Stimulated activated CD4-positive, alpha-beta T cell treated with anti-CD3 and anti-CD28 coated beads, Interleukin-2, amount 100 ng/mL, for 24 hours (primary cell): ENCODE measurements around the gene ETV3L.
"Not testable (repeated sequence)": the region's sequence is repeated elsewhere in the genome, so short reads cannot be mapped to it uniquely, and the experiment has no call there.

Source experiments
- DNase-seq, 2 donors: peaks; one replicate each; pipeline ENCODE4 v3.0.0-alpha.2; 2020

Gene ETV3L

DNA sequence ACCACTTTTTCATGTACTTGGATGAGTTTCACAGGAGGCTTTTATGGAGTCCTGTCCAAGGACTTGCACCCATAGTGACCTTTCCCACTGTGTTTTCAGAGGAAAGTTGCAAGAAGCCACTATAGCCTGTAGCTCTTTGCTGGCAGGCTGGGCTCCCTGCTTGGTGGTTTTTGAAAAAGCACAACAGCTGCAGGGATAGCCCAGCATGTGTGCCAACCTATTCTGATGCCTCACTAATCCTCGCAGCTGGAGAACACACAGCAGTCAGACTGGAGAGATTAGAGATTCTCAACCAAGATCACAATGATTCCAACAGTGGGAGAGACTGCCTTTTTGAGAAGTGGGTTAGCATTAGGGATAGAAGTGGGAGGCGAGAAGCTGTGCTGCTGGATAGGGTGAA lies 30.0 kb downstream of the ETV3L start:
- DNase-seq = no peak

DNA sequence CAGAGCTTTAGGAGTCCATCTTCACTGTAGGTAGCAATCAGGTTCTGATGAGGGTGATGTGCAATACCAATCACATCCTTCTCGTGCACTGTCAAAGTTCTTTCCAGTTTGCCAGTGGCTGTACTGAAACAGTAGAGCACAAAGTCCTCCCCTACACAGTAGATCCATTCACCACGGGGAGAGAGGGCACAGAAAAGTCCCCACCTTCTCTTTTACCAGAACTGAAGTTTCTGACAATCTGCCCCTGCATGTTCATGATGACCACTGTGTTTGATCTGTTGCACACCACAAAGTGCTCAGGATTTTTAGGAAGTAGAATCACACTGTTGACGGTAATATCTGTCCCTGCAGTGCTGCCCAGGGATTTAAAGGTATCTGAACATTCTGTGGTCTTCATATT lies 40.4 kb downstream of the ETV3L start:
- DNase-seq = not testable (repeated sequence)

DNA sequence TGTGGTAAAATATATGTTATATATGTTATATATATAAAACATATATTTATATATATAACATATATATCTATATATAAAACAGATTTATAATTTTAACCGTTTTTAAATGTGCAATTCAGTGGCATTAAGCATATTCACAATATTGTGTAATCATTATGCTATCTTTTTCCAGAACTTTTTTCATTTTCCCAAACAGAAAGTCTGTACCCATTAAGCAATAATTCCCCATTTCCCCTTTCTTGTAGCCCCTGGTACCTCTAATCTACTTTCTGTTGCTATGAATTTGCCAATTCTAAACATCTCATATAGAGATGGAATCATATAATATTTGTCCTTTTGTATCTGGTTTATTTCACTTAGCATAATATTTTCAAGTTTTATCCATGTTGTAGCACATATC lies 43.3 kb downstream of the ETV3L start:
- no peak for DNase-seq

DNA sequence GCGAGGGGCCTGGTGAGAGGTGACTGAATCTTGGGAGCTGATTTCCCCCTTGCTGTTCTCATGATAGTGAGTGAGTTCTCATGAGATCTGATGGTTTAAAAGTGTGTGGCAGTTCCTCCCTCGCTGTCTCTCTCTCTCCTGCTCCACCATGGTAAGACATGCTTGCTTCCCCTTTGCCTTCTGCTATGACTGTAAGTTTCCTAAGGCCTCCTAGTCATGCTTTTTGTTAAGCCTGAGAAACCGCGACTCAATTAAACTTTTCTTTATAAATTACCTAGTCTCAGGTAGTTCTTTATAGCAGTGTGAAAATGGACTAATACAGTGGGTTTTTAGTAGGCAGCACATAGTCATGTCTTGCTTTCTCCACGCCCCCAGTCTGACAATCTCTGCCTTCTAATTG lies 43.9 kb downstream of the ETV3L start:
- DNase-seq = not testable (repeated sequence)

DNA sequence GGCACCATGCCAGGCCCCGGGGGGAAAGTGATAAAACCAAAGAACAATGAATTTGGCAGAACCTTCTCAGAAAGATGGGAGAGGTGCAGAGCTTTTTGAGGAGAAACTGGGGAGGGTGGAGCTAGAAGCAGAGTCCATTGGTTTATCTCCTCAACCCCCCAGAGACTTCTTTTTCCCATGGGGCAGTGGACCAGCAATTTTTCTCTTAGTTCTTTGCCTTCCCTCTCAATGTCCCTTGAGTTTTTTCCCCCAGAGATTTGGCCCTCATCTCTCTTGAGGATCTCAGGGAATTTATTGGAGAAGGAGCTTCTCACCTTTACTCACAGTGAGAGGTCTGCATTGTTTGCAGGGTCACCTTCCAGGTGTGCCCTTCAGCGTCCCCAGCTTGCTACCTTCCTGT lies 48.8 kb downstream of the ETV3L start:
- no peak for DNase-seq

DNA sequence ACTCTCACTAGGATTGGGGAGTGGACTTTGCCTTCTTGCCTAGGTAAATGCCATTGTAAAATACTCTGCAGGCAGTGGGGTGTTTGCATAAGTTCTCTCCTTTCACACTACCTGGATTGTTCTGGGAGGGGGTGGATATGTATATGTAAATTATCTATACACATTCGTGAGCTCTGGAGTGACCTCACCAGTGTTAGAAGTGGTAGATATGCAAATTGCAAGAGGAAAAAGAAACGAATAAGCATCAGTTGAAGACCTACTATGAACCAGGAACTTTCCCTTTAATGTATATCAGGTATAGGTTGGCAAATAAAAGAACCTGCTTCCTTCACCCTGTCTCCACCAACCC lies 52.6 kb downstream of the ETV3L start:
- DNase-seq = no peak

DNA sequence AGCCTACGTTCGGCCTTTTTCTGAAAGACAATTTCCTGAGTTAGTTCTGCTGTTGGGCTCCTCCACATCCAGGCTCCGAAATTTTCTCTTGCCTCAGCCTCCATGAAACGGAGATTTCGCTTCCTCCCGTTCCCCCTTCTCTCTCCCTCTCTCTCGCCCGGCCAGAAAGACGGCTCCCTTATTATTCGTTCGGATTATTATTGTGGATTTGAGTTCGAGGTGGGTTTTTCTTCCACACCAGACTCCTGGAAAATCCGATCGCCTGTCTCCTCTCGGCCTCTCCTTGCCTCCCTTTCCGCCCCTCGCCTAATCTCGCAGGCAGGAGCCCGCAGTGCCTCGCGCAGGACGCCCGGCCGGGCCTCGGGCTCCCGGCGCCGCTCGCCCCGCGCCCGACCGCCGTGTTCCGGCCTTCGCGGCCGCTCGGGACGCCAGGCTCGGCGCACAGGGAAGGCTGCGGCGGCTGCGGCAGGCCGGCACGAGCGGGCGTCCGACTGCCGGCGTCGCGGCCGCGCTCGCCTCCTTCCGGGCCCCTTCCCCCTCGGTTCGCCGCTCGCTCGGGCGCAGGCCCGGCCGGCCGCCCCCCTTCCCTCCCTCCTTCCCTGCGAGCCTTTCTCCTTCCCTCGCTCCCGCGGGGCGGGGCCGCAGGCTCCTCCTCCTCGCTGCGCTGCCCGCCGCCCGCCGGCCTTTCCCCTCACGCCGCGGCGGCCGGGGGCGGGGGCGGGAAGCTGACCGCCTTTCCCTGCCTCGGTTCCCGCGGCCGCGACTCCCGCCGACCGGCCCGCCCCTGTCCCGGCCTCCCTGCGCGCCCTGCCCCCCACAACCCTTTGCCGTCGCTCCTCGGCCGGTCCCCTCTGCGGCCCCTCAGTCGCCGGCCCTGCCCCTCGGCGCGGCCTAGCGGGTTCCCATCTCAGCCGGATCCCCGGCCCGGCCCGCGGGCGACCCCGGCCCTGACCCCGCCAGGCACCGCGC lies 54.1 kb downstream of the ETV3L start, which contains the start of gene ARHGEF11:
ARHGEF11 (minus strand) TSS at position 493 of the 969 bp plus-strand sequence. CDS start 1,412 bp downstream, outside the sequence.
- DNase-seq = peak; percentile 23 to 59

DNA sequence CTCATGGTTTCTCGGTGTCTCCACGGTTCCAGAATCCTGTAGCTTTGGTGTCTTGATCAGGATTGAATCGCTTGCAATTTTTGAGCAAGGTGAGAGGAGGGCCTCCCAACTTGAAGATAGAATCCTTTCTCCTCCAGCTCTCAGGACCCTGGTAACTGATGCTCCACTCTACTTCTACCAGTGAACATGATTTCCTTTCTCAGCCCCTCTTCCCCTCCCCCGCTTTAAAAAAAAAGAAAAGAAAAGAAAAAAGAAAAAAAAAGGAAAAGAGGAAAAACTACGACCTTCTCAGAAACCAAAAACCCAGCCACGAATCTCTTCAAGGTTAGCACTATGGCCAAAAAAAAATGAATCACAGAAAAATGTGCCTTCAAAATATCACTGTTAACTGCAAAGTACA lies 55.3 kb downstream of the ETV3L start:
- no peak for DNase-seq

DNA sequence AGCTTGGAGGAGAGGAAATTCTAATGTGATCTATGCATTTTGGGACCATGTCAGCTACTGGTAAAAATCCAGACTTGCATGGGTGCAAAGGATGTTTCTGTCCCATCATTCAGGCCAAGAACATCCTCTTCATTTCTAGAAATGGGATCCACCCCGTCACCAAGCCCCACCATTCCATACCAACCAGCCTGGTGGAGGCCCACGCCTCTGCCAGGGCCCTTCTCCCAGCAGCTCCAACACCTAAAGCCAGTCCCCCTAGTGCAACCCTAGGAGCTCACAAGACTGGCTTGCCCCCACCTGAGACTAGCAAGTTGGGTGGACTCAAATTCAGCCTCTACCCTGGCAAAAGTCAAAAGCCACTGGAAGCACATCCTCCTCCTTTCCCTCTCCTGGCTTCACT lies 55.9 kb downstream of the ETV3L start:
- DNase-seq = no peak

DNA sequence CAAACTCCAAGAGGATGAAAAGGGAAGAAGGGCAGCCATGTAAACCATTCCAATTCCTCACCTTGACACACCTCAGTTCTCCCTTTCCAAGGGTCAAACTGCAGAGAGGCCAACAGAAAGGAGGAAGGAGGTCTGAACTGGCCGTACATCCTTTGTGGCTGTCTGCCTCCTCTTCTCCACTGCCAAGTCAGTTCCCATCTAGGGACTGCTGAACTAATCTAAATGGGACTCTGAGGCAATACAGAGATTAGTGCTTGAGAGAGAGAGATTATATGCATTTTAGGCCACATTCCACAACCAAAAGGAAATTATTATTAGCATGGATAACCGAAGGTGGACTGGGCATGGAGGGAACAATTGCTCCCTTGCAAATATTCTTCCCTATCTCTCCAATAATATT lies 56.8 kb downstream of the ETV3L start:
- DNase-seq = no peak
